ENCODE measurements around the gene EFNA5.
"Not testable (repeated sequence)": the region's sequence is repeated elsewhere in the genome, so short reads cannot be mapped to it uniquely, and the experiment has no call there.

Gene EFNA5

GRCh38 chr5:107359033-107359915 is 311.5 kb downstream of the EFNA5 start:
- DNase-seq, result no peak

- no peak for DNase-seq
These were observed 313.8 kb downstream of the EFNA5 start for GRCh38 chr5:107356891-107357290.

- DNase-seq, result no peak
These were observed 318.2 kb downstream of the EFNA5 start for GRCh38 chr5:107352576-107352975.

GRCh38 chr5:107346580-107346979 is 324.2 kb downstream of the EFNA5 start:
- DNase-seq, result not testable (repeated sequence)

- DNase-seq, result no peak
These were observed 328.4 kb downstream of the EFNA5 start for GRCh38 chr5:107342371-107342770.

GRCh38 chr5:107341376-107342084 is 329.2 kb downstream of the EFNA5 start:
- DNase-seq, result no peak

- DNase-seq, result no peak
These were observed 330.1 kb downstream of the EFNA5 start for GRCh38 chr5:107340631-107341030.

GRCh38 chr5:107338335-107338734 is 332.4 kb downstream of the EFNA5 start:
- no peak for DNase-seq

- no peak for DNase-seq
These were observed 333.5 kb downstream of the EFNA5 start for GRCh38 chr5:107337281-107337680.

- DNase-seq, result no peak
These were observed 338.9 kb downstream of the EFNA5 start for GRCh38 chr5:107331882-107332281.

GRCh38 chr5:107331312-107331711 is 339.4 kb downstream of the EFNA5 start:
- no peak for DNase-seq

- DNase-seq, result no peak
These were observed 339.8 kb downstream of the EFNA5 start for GRCh38 chr5:107330903-107331302.

GRCh38 chr5:107329850-107330249 is 340.9 kb downstream of the EFNA5 start:
- DNase-seq, result no peak

All from CD4-positive, alpha-beta T cell treated with Interleukin-15 for 1 hour (primary cell).